ES-I3 (cell line): ENCODE results near the gene SLC22A3.

ENCODE experiments used
- H3K36me3 ChIP-seq: 2 replicates; pipeline ENCODE4 v1.6.1; 2013; ENCODE audit warnings: mild to moderate bottlenecking, low read length, control low read depth, moderate library complexity; ENCODE audit not compliant: insufficient read depth
- H3K4me1 ChIP-seq: 2 replicates; pipeline ENCODE4 v1.6.1; 2013; ENCODE audit warnings: mild to moderate bottlenecking, control low read depth, low read length; ENCODE audit not compliant: insufficient read depth
- H3K9ac ChIP-seq: 2 replicates; pipeline ENCODE4 v1.6.1; 2013; ENCODE audit warnings: low read depth, mild to moderate bottlenecking, low read length, moderate library complexity
- H3K9me3 ChIP-seq: 2 replicates; pipeline ENCODE4 v1.6.1; 2013; ENCODE audit warnings: mild to moderate bottlenecking, low read length, moderate library complexity; ENCODE audit not compliant: control insufficient read depth, insufficient read depth

Gene SLC22A3

GRCh38 chr6:160426136-160426535, 78.0 kb downstream of the SLC22A3 start:
- Histone ChIP-seq H3K36me3 (no peaks in the 10 kb centered on the region), H3K9me3 (no peaks in the 10 kb centered on the region), H3K4me1 (peaks cover 4% of the 10 kb centered on the region; the same call in 1 of the 2 replicates), H3K9ac (no peak overlapping the region)

- no peak overlapping the region for H3K9ac ChIP-seq
- no peaks in the 10 kb centered on the region for H3K36me3 ChIP-seq
- peaks cover 4% of the 10 kb centered on the region; the same call in 1 of the 2 replicates for H3K4me1 ChIP-seq
- no peaks in the 10 kb centered on the region for H3K9me3 ChIP-seq
These were observed 79.3 kb downstream of the SLC22A3 start for GRCh38 chr6:160427312-160428068.

DNA sequence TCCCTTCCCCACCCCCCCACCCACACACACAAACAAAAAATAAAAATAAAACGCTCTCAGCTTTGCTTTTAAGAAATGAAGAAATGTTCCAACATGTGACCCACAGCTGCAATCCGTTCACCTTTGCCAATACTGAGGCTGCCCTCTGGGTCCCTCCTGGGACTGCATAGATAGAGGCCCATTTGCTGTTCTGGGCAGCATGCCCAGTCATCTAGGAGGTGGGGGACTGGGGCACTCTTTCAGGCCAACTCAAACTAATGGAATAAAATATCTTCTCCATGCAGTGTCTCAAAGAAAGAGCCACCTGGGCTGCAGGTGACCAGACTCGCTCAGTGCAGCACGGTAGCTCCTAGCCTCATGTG, 79.9 kb downstream of the SLC22A3 start:
- Histone ChIP-seq H3K9ac (no peak overlapping the region), H3K36me3 (no peaks in the 10 kb centered on the region), H3K9me3 (no peaks in the 10 kb centered on the region), H3K4me1 (peaks cover 4% of the 10 kb centered on the region; the same call in 1 of the 2 replicates)

DNA sequence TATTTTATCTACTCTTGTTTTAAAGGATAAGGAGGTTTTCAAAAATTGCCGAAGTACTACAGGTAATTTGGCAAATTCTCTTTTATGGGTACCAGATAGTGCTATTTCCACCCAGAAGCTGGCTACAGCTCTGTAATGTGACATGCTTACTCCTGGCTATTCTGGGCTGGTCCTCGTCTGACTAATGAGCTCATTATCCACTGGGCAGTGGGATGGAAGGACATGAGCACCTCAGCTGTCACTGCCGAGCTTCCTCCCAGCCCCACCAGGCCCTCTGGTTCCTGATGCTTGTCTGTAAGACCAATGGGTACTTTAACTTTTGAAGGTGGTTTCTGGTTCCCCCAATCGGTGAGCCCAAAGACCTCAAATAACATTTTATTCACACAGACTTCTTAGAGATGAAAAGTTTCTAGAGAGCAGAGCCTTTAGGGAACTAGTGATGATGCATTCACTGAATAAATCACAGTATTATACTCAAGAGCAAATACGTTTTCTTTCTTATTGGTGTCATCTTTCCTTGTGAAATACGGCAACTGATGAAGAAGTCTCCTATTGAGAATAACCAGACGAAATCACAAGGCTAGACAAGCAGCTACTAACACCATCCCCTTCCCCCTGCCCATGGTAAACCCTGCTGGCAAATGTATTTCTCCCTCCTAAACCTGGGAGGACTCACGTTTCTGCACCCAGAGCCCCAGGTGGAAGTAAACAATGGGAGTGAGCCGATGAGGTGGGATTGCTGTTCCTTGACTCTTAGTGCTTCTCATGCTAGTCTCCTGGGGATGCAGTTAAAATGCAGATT, 80.8 kb downstream of the SLC22A3 start:
- Histone ChIP-seq H3K4me1 (peaks cover 4% of the 10 kb centered on the region; the same call in 1 of the 2 replicates), H3K9me3 (no peaks in the 10 kb centered on the region), H3K36me3 (no peaks in the 10 kb centered on the region), H3K9ac (no peak overlapping the region)

DNA sequence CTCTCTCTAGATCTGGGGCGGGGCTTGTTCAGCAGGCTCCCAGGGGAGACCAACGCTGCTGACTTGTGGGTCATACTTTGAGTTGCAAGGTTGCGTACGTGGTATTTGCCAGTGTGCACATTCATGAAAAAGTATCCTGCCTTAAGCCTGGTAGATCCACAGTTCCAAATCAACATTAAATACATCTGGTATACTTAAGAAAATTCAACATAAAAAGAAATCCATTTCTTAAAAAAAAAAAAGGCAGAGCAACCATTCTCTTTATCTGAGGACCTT, 81.4 kb downstream of the SLC22A3 start:
- Histone ChIP-seq H3K36me3 (no peaks in the 10 kb centered on the region), H3K9ac (no peak overlapping the region), H3K9me3 (no peaks in the 10 kb centered on the region), H3K4me1 (peaks cover 4% of the 10 kb centered on the region; the same call in 1 of the 2 replicates)

DNA sequence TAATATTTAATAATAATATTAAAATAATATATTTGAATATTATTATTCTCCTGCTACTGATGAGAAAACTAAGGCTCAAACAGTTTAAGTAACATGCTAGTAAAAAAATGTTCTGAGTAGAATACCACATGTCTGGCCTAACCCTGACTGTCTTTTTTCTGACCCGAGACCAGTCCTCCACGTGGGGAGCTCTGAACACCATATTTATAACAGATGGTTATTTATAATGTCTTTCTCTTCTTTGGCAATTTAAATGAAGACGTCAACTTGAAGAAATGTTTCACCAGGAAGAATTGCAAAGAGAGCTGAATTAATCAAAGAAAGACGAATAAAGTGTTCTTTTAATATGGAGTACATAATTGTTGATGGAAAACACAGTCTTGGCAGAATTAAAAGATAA, 82.0 kb downstream of the SLC22A3 start:
- Histone ChIP-seq H3K4me1 (peaks cover 4% of the 10 kb centered on the region; the same call in 1 of the 2 replicates), H3K9me3 (no peaks in the 10 kb centered on the region), H3K36me3 (no peaks in the 10 kb centered on the region), H3K9ac (no peak overlapping the region)

DNA sequence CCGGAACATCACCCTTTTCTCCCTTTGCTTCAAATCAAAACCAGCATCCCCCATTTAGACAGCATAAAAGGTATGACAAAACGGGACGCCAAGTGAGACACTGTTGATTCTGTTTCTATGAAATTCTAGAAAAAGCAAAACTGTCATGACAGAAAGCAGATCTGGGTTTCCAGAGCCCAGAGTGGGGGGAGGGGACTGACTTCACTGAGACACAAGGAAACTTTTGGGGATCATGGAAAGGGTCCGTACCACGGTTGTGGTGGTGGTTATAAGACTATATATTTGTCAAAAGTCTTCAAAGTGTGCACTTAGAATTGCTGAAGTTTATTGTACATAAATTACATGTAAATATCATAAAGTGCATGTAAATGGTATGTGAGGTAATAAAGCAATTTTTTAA, 82.6 kb downstream of the SLC22A3 start:
- Histone ChIP-seq H3K36me3 (no peaks in the 10 kb centered on the region), H3K9me3 (no peaks in the 10 kb centered on the region), H3K4me1 (peaks cover 4% of the 10 kb centered on the region; the same call in 1 of the 2 replicates), H3K9ac (no peak overlapping the region)

GRCh38 chr6:160431226-160431625, 83.0 kb downstream of the SLC22A3 start:
- peaks cover 4% of the 10 kb centered on the region; the same call in 1 of the 2 replicates for H3K4me1 ChIP-seq
- no peak overlapping the region for H3K9ac ChIP-seq
- no peaks in the 10 kb centered on the region for H3K9me3 ChIP-seq
- no peaks in the 10 kb centered on the region for H3K36me3 ChIP-seq

DNA sequence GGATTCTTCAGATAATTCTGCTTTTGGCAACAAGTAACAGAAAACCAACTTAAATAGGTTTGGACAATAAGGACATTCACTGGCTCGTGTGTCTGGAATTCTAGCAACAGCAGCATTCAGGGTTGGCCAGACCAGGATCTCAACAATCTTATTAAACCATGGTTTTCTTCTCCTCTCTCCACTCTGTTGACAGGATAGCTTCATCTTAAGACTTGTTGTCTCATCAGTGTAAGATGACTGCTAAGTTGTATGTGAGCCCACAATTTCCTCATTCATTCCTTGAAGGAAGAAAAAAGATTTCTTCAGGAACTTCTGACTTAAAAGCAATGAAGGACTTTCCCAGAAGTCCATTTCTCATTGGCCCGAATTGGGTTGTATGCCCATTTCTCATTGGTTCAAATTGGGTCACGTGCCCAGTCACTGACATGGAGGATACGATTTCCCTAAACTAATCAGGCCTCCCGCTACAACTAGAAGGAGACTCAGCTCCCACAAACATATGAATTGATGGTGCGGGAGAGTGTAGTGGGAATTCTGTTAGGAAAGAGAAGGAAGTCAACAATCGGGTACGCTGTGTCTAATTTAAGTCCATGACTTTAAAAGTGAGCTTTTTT, 83.7 kb downstream of the SLC22A3 start:
- Histone ChIP-seq H3K9me3 (no peaks in the 10 kb centered on the region), H3K9ac (no peak overlapping the region)

DNA sequence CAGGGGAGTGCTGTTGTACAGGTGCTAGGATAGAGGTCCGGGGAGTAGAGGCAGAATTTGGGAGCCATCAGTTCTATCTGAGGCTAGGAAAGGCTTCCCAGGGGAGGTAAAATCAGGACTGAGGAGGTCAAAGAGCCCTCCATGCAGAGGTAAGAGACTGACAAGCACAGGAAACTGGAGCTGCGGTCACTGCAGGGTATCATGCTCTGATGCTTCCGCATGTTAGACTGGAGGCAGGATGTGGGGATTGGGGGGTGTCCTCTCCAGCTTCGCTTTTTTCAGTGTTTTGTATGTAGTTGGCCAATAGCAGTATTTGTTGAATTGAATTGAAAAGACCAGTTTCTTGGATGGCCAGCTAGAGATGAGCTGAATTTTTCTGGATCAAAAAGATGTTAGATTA, 87.8 kb downstream of the SLC22A3 start:
- no peaks in the 10 kb centered on the region for H3K4me1 ChIP-seq
- H3K9me3 ChIP-seq: no peaks in the 10 kb centered on the region
- H3K9ac ChIP-seq: no peak overlapping the region
- H3K36me3 ChIP-seq: no peaks in the 10 kb centered on the region

More for the DNA sequence above, 83.7 kb downstream of the SLC22A3 start:
- peaks cover 4% of the 10 kb centered on the region; the same call in 1 of the 2 replicates for H3K4me1 ChIP-seq
- H3K36me3 ChIP-seq: no peaks in the 10 kb centered on the region

DNA sequence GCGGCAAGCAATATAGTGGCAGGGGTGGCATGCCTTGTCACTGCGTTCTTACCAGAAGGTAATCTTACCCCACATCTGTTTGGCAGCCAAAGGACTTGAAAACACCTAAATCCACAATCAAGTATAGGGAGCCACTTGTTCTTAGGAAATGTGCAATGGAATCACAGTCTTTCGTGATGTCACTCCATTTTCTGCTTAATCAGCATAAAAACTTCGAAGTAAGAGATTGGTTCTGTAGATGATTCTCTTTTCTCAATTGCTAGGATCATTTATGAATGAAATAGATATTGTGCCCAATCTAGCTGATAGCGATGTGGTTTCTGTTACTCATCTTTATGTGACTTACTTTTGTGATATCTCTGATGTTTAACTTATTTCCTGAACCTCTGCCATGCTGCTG, 89.0 kb downstream of the SLC22A3 start:
- Histone ChIP-seq H3K4me1 (no peaks in the 10 kb centered on the region), H3K36me3 (no peaks in the 10 kb centered on the region), H3K9ac (no peak overlapping the region), H3K9me3 (no peaks in the 10 kb centered on the region)

DNA sequence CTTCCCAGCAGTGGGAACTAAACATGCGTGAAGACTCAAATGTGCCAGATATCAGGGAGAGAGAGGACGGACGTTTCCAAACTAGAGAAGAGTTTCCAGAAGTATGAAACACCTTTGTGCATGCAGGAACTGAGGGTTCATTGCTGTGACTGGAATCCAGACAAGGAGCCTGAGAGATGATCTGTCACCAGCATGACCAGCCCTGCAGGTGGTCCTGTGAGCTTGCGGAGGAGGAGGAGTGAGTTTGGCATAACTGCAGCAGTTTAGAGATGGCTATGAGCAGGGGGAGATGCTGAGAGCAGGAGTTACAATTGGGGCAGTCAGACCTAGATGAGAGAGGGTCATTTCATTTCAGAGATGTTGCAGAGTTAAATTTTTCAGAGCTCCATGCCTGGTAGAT, 89.6 kb downstream of the SLC22A3 start:
- Histone ChIP-seq H3K9ac (no peak overlapping the region), H3K36me3 (no peaks in the 10 kb centered on the region), H3K4me1 (no peaks in the 10 kb centered on the region), H3K9me3 (no peaks in the 10 kb centered on the region)

DNA sequence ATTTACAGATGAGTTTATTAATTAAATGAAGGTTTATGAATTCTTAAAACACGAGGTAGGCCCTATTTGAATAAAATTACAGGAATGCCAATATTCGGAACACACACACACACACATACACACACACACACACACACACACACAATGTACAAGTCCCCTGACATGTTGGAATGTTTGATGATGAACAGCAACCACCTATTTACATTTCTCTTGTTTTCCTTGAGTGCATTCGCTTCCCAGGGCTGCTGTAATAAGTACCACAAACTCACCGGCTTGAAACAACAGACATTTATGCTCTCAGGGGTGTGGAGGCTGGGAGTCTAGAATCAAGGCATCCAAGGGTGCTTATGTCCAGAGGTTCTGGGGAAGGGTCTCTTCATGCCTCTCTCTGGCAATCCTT, 90.3 kb downstream of the SLC22A3 start:
- Histone ChIP-seq H3K9me3 (no peaks in the 10 kb centered on the region), H3K4me1 (no peaks in the 10 kb centered on the region), H3K36me3 (no peaks in the 10 kb centered on the region), H3K9ac (no peak overlapping the region)

DNA sequence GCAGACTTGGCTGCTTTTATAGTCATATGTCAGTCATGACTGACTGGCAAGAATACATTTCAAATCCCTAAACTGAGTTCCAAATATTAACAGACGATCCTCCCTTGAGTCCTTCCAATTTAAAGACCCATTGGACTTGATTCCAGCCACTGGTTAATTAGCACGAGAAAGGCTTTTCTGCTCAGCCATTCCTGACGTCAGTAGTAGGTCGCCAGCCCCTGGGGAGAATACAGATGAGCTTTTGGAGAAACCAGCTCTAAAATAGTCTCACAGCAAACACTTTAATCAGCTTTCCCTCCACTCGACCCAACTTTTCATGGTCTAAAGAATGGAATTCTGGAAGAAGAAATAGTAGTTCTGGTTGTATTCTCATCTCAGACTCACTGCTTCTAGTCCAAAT, 91.6 kb downstream of the SLC22A3 start:
- Histone ChIP-seq H3K36me3 (no peaks in the 10 kb centered on the region), H3K9ac (no peak overlapping the region), H3K4me1 (no peaks in the 10 kb centered on the region), H3K9me3 (no peaks in the 10 kb centered on the region)

DNA sequence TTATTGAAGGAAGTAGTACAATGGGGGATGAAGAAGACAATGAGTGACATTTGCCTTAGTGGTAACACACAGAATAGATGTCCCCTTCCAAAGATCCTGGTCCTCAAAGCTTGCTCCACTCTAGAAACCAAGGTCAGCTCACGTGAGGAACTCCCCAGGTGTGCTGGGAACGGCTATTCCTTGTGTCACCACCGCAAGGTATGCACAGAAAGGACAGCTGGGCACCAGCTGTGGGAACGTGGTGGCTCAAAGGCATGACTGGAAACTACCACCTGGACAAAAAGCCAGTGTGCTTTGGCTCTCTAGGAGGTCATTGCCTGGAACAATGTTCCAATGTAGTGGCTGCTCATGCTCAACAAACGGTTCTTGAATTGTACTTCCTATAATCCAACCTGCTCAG, 94.0 kb downstream of the SLC22A3 start:
- Histone ChIP-seq H3K4me1 (no peaks in the 10 kb centered on the region), H3K9me3 (no peaks in the 10 kb centered on the region), H3K9ac (no peak overlapping the region), H3K36me3 (no peaks in the 10 kb centered on the region)
